ENCODE measurements around the gene MUSTN1.
A peak's percentile ranks its signal among the peaks of the same experiment; 100 is the strongest.

MUSTN1 gene

GRCh38 chr3:52831500-52832301 is 3.1 kb downstream of the MUSTN1 start:
- peak; percentile 92 for DNase-seq (ENCODE audit: low spot score)

- no peak for DNase-seq (ENCODE audit: low spot score)
Measured at GRCh38 chr3:52830535-52831258, 4.1 kb downstream of the MUSTN1 start, which contains the start of gene ITIH4. TSS of gene ITIH4 (minus strand) at chr3:52830672. CDS start at chr3:52830642, 30 bp downstream.

- DNase-seq (ENCODE audit: low spot score) = no peak
Measured at GRCh38 chr3:52829906-52830463, 4.8 kb downstream of the MUSTN1 start.

GRCh38 chr3:52829482-52829881 is 5.3 kb downstream of the MUSTN1 start:
- DNase-seq (ENCODE audit: low spot score) = no peak

- DNase-seq (ENCODE audit: low spot score) = no peak
Measured at GRCh38 chr3:52827866-52828376, 6.9 kb downstream of the MUSTN1 start.

GRCh38 chr3:52827441-52827840 is 7.4 kb downstream of the MUSTN1 start:
- no peak for DNase-seq (ENCODE audit: low spot score)

- no peak for DNase-seq (ENCODE audit: low spot score)
Measured at GRCh38 chr3:52824037-52824436, 10.8 kb downstream of the MUSTN1 start.

- DNase-seq (ENCODE audit: low spot score) = no peak
Measured at GRCh38 chr3:52822363-52822762, 12.5 kb downstream of the MUSTN1 start.

GRCh38 chr3:52820736-52821135 is 14.1 kb downstream of the MUSTN1 start:
- peak; percentile 36 for DNase-seq (ENCODE audit: low spot score)

GRCh38 chr3:52819936-52820335 is 14.9 kb downstream of the MUSTN1 start:
- no peak for DNase-seq (ENCODE audit: low spot score)

- no peak for DNase-seq (ENCODE audit: low spot score)
Measured at GRCh38 chr3:52817860-52818259, 17.0 kb downstream of the MUSTN1 start.

GRCh38 chr3:52817221-52817620 is 17.6 kb downstream of the MUSTN1 start:
- no peak for DNase-seq (ENCODE audit: low spot score)

GRCh38 chr3:52816654-52817053 is 18.2 kb downstream of the MUSTN1 start:
- DNase-seq (ENCODE audit: low spot score) = no peak

- no peak for DNase-seq (ENCODE audit: low spot score)
Measured at GRCh38 chr3:52816199-52816598, 18.6 kb downstream of the MUSTN1 start.

GRCh38 chr3:52813810-52814209 is 21.0 kb downstream of the MUSTN1 start:
- DNase-seq (ENCODE audit: low spot score) = no peak

GRCh38 chr3:52811452-52812011 is 23.3 kb downstream of the MUSTN1 start:
- no peak for DNase-seq (ENCODE audit: low spot score)

- no peak for DNase-seq (ENCODE audit: low spot score)
Measured at GRCh38 chr3:52810923-52811322, 23.9 kb downstream of the MUSTN1 start.

- DNase-seq (ENCODE audit: low spot score) = no peak
Measured at GRCh38 chr3:52809662-52810377, 25.0 kb downstream of the MUSTN1 start.

- DNase-seq (ENCODE audit: low spot score) = no peak
Measured at GRCh38 chr3:52809149-52809548, 25.7 kb downstream of the MUSTN1 start.

- DNase-seq (ENCODE audit: low spot score) = no peak
Measured at GRCh38 chr3:52805270-52806039, 29.4 kb downstream of the MUSTN1 start.

GRCh38 chr3:52801839-52802238 is 33.0 kb downstream of the MUSTN1 start:
- peak; percentile 34 for DNase-seq (ENCODE audit: low spot score)
